Type B pancreatic cell (in vitro differentiated cells): Measurements from ENCODE around the gene UBE2O. TPM values are rescaled to one million over a fixed set of nuclear protein-coding genes. Genes with fewer than 3 reads are reported as not detected.

Experiments
- DNase-seq: peaks from one replicate; pipeline ENCODE4 v3.0.0; 2021; ENCODE audit warnings: mixed read lengths; ENCODE audit not compliant: unreplicated experiment; ENCODE audit errors: extremely low spot score
- H3K27ac Mint-ChIP-seq: 2 replicates; pipeline ENCODE4 v1.8.0; 2021; ENCODE audit warnings: mild to moderate bottlenecking, mixed read lengths
- H3K27me3 Mint-ChIP-seq: 2 replicates; pipeline ENCODE4 v1.8.0; 2021; ENCODE audit warnings: mixed read lengths
- H3K36me3 Mint-ChIP-seq: 2 replicates; pipeline ENCODE4 v1.8.0; 2021; ENCODE audit warnings: mixed read lengths
- H3K4me1 Mint-ChIP-seq: one replicate; pipeline ENCODE4 v1.8.0; 2021; ENCODE audit warnings: mixed read lengths; ENCODE audit not compliant: unreplicated experiment
- H3K4me3 Mint-ChIP-seq: 2 replicates; pipeline ENCODE4 v1.8.0; 2021; ENCODE audit warnings: mild to moderate bottlenecking, mixed read lengths
- H3K9me3 Mint-ChIP-seq: 2 replicates; pipeline ENCODE4 v1.8.0; 2021; ENCODE audit warnings: mixed read lengths
- total RNA-seq: library from RNA; stranded (reverse); gene quantifications from 2 replicates; pipeline ENCODE4 v1.2.1, GENCODE V29; 2021; ENCODE audit warnings: low replicate concordance
- TF ChIP-seq, protein P1 (sequence below): fragments of 200-600 bp; sonication (generic); conservative IDR thresholded peaks from 2 replicates; pipeline ENCODE4 v1.5.0; 2021; ENCODE audit warnings: antibody characterized with exemption, mild to moderate bottlenecking

The UBE2O gene
- total RNA-seq, 1 donor from 2014 or later: 51.5 TPM

DNA sequence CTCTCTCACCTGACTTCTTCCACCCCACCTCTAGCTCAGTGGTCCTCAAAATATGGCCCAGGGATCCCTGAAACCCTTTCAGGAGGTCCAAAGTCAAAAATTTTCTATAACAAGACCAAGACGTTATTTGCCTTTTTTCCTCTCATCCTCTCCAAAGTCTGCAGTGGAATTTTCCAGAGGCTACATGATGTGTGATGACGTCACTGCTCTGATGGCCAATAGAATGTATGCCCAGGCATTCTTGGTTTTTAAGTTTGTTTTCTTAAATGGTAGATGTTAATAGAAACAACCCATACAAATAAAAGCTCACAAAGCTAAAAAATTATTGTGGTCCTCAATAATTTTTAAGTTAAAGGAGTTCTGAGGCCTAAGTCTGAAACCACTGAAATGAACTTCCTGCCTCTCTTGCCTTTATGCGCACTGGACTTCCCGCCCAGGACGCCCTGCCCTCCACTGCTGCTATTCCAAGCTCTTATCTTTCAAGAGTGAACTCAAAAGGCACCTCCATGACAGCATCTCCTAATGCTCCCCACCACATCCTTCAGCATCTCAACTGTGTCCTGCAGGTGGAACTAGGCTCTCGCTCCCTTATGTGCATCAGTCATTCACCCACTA is 13.5 kb downstream of the UBE2O start:
- H3K4me1 Mint-ChIP-seq: peaks cover 52% of the 10 kb centered on the region

DNA sequence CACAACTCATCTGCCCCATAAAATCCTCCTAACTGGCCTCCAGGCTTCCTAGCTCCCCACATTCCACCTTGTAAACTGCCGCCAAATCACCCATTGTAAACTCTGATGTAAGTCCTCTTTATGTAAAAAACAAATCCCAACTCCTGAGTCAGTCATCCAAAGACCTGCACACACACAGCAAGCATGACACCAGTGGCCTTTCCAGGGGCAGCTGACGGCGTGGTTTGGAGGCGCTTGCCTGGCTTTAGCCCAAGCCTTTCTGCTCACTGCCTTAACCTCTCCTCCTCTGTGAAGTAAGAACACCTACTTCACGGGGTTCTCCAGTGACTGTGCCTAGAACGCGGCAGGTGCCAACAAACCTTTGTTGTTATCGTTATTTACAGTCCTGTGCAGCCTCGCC is 14.0 kb downstream of the UBE2O start:
- peaks cover 15% of the 10 kb centered on the region for H3K36me3 Mint-ChIP-seq
- no peak for DNase-seq
- no peak overlapping the region for H3K27ac Mint-ChIP-seq
- H3K27me3 Mint-ChIP-seq: no peaks in the 10 kb centered on the region
- peaks cover 49% of the 10 kb centered on the region for H3K4me1 Mint-ChIP-seq
- no peak overlapping the region for H3K4me3 Mint-ChIP-seq
- H3K9me3 Mint-ChIP-seq: no peaks in the 10 kb centered on the region
- TF ChIP-seq, protein P1, sequence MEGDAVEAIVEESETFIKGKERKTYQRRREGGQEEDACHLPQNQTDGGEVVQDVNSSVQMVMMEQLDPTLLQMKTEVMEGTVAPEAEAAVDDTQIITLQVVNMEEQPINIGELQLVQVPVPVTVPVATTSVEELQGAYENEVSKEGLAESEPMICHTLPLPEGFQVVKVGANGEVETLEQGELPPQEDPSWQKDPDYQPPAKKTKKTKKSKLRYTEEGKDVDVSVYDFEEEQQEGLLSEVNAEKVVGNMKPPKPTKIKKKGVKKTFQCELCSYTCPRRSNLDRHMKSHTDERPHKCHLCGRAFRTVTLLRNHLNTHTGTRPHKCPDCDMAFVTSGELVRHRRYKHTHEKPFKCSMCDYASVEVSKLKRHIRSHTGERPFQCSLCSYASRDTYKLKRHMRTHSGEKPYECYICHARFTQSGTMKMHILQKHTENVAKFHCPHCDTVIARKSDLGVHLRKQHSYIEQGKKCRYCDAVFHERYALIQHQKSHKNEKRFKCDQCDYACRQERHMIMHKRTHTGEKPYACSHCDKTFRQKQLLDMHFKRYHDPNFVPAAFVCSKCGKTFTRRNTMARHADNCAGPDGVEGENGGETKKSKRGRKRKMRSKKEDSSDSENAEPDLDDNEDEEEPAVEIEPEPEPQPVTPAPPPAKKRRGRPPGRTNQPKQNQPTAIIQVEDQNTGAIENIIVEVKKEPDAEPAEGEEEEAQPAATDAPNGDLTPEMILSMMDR: no peak

More for the DNA sequence above, 13.5 kb downstream of the UBE2O start:
- no peak for DNase-seq
- TF ChIP-seq, protein P1: no peak
- Mint-ChIP-seq H3K36me3 (peaks cover 11% of the 10 kb centered on the region), H3K27ac (no peak overlapping the region), H3K4me3 (no peak overlapping the region), H3K27me3 (no peaks in the 10 kb centered on the region), H3K9me3 (no peaks in the 10 kb centered on the region)

DNA sequence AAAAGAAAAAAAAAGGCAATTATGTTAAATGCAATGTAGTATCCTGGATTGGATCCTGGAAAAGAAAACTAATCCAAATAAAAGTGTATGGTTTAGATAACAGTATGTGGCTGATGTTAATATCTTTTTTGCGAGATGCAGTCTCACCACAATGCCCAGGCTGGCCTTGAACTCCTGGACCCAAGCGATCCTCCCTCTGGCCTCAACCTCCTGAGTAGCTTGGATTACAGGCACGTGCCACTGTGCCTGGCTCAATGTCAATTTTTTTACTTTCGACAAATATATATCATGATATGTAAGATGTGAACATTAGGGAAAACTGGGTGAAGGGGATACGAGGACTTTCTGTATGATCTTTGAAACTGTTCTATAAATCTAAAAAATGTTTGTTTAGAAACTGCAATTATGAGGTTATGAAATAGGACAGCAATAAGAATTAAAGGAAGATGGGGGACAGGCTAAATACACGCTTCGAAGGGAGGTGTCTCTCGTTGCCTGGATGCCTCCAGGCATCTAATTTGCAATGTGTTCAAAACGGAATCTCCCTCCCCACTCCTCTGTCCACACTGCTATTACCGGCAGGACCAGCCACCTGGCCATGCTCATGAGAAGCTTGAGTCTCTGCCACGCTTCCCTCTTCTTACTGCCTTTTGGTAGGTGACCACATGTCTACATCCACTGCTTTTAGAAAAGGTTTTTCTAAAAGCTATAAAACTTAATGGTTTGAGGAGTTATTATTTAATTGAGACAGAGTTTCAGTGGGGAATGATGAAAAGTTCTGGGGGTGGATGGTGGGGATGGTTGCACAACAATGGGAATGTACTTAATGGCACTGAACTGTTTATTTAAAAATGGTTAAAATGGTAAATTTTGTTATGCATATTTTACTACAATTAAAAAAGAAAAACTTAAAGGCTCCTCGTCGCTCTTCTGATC is 15.2 kb downstream of the UBE2O start:
- no peaks in the 10 kb centered on the region for H3K27me3 Mint-ChIP-seq
- H3K4me3 Mint-ChIP-seq: no peak overlapping the region
- H3K9me3 Mint-ChIP-seq: no peaks in the 10 kb centered on the region
- no peak for DNase-seq
- H3K4me1 Mint-ChIP-seq: peaks cover 44% of the 10 kb centered on the region
- no peak overlapping the region for H3K27ac Mint-ChIP-seq
- peaks cover 16% of the 10 kb centered on the region for H3K36me3 Mint-ChIP-seq
- TF ChIP-seq, protein P1: no peak

DNA sequence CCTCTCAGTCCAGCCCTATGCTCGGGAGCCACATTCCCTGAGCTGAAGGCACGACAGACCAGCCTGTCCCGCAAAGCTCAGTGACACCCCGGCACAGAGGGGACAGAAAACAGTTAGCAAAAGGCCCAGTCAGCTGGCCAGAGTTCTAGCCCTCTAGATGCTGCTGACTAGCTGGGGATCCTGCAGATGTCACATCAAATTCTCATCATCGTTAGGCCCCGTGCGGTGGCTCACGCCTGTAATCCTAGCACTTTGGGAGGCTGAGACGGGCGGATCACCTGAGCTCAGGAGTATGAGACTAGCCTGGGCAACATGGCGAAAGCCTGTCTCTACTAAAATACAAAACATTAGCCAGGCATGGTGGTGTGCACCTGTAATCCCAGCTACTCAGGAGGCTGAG is 17.2 kb downstream of the UBE2O start:
- TF ChIP-seq, protein P1: no peak
- DNase-seq: no peak
- Mint-ChIP-seq H3K9me3 (no peaks in the 10 kb centered on the region), H3K36me3 (peaks cover 10% of the 10 kb centered on the region), H3K4me3 (no peak overlapping the region), H3K27ac (no peak overlapping the region), H3K27me3 (no peaks in the 10 kb centered on the region), H3K4me1 (peaks cover 29% of the 10 kb centered on the region)

DNA sequence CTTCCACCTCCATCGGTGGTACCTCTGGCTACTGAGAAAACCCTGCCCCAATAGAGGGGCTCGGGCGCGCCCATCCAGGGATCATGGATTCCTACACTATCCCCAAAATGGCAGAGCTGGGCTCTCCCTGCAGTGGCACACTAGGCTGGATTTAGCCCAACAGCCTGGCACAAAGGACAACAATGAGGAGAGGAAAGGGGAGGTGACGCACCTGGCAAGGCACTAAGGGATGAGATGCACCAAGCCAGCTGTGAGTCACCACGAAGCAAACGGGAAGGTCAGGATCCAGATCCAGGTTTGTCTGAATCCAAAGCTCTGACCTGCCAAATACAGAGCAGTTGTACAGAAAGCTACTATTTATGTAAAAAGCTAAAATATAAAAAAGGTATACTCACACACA is 18.1 kb downstream of the UBE2O start:
- H3K4me3 Mint-ChIP-seq: no peak overlapping the region
- peaks cover 32% of the 10 kb centered on the region for H3K4me1 Mint-ChIP-seq

More for the DNA sequence above, 18.1 kb downstream of the UBE2O start:
- Mint-ChIP-seq H3K36me3 (peaks cover 14% of the 10 kb centered on the region), H3K27me3 (no peaks in the 10 kb centered on the region), H3K27ac (no peak overlapping the region), H3K9me3 (no peaks in the 10 kb centered on the region)
- DNase-seq: no peak
- TF ChIP-seq, protein P1: no peak
